HCT116 (cell line): ENCODE measurements around the gene DUOXA1.

Source experiments
- ATF3 ChIP-seq: IDR thresholded peaks from 2 replicates; pipeline ENCODE4 v1.6.1; 2012
- CEBPB ChIP-seq: IDR thresholded peaks from 2 replicates; pipeline ENCODE4 v1.6.1; 2012; ENCODE audit warnings: low read depth
- CTCF ChIP-seq, 3 experiments: fragments of 200-600 bp in 1 of 3; sonication (generic) in 1 of 3; IDR thresholded peaks in 2 of 3; conservative IDR thresholded peaks in 1 of 3; 2 replicates each; pipeline ENCODE4 v1.5.1; 2012 to 2017; ENCODE audit warnings: low read depth in 2 of 3, low read length in 2 of 3, antibody characterized with exemption in 1 of 3, borderline replicate concordance in 1 of 3, control low read depth in 1 of 3, mild to moderate bottlenecking in 1 of 3, mixed read lengths in 1 of 3, mixed run types in 1 of 3, moderate library complexity in 1 of 3; ENCODE audit not compliant: insufficient read depth in 1 of 3
- EGR1 ChIP-seq: IDR thresholded peaks from 2 replicates; pipeline ENCODE4 v1.6.1; 2012; ENCODE audit warnings: low read depth
- EZH2 ChIP-seq: fragments of 200-600 bp; sonication (generic); IDR thresholded peaks from 2 replicates; pipeline ENCODE4 v1.6.1; 2017; ENCODE audit warnings: antibody characterized with exemption, mixed run types
- MAX ChIP-seq: IDR thresholded peaks from 2 replicates; pipeline ENCODE4 v1.6.1; 2012
- POLR2A ChIP-seq: IDR thresholded peaks from 2 replicates; pipeline ENCODE4 v1.7.0; 2011; ENCODE audit warnings: borderline replicate concordance; ENCODE audit not compliant: insufficient read depth, insufficient read length; ENCODE audit errors: extremely low read depth
- POLR2AphosphoS5 ChIP-seq: IDR thresholded peaks from 2 replicates; pipeline ENCODE4 v1.6.1; 2011; ENCODE audit warnings: mild to moderate bottlenecking, low read depth, low read length, moderate library complexity
- RAD21 ChIP-seq: IDR thresholded peaks from 2 replicates; pipeline ENCODE4 v1.6.1; 2012; ENCODE audit warnings: low read depth, mild to moderate bottlenecking
- REST ChIP-seq: IDR thresholded peaks from 2 replicates; pipeline ENCODE4 v1.6.1; 2012; ENCODE audit warnings: low read depth
- TCF7L2 ChIP-seq: IDR thresholded peaks from 2 replicates; pipeline ENCODE4 v1.7.0; 2011; ENCODE audit warnings: borderline replicate concordance, inconsistent platforms; ENCODE audit not compliant: insufficient read depth, insufficient read length; ENCODE audit errors: extremely low read depth
- ZNF274 ChIP-seq: fragments of 200-500 bp; sonication (Bioruptor generic); IDR thresholded peaks from 2 replicates; pipeline ENCODE4 v1.6.1; 2014; ENCODE audit warnings: mild to moderate bottlenecking, low read depth, low read length, inconsistent platforms

GRCh38 chr15:45112591-45113379 is 16.9 kb downstream of the DUOXA1 start:
- TF ChIP-seq CEBPB (no peak), POLR2A (no peak), MAX (no peak), CTCF (IDR thresholded peaks at IDR 0.05 in 2 of 3, conservative IDR thresholded peaks at IDR 0.05 in 1 of 3; ENCODE audit: borderline replicate concordance in 1 of 3, insufficient read depth in 1 of 3, low read depth in 2 of 3, low read length in 2 of 3) (no peak), ZNF274 (no peak), REST (no peak), POLR2AphosphoS5 (no peak), TCF7L2 (no peak), EZH2 (no peak), RAD21 (no peak), EGR1 (no peak), ATF3 (no peak)
